Measurements from ENCODE around the gene PCLO. TPM values are rescaled to one million over a fixed set of nuclear protein-coding genes. Genes with fewer than 3 reads are reported as not detected.

Gene PCLO
- total and polyA plus RNA-seq, 7 experiments from 2014 or later, result under 0.01 to 0.10 TPM; not detected in 5

DNA sequence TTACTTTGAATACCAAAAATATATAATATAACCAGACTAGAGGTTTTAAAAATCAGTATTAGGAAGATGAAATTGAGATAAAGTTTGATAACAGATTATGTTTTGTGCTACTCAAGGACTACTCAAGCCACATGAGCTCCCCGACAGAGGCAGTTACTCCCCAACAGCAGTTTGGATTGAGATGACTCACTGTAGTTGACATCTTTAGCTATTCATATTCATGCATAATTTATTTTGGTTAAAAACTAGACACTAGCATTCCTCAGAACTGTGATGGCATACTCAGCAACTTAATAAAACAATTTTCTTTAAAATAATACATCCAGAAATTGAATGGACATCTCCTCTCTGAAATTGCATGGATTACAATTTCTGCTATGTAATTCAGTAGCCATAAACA is 19.6 kb downstream of the PCLO start:
- no peak overlapping the region for H3K4me3 ChIP-seq (ENCODE audit: low read length)
- Mint-ChIP-seq H3K9me3 (peaks cover 0 to 10% (median 0%) of the 10 kb centered on the region in 11 donors), H3K4me1 (no peaks in the 10 kb centered on the region), H3K4me3 (no peak overlapping the region), H3K27ac (no peak overlapping the region), H3K27me3 (no peaks in the 10 kb centered on the region), H3K36me3 (no peaks in the 10 kb centered on the region)
- no peaks in the 10 kb centered on the region for H3K9me3 ChIP-seq (ENCODE audit: control insufficient read depth in 2 of 3, low read length in 3 of 3)
- H3K36me3 ChIP-seq (ENCODE audit: control insufficient read depth in 2 of 3, insufficient read depth in 3 of 3, low read length in 3 of 3), result no peaks in the 10 kb centered on the region
- POLR2A ChIA-PET, result no interaction called here
- intact Hi-C loops (cut with micrococcal nuclease), result loop anchor here in 1 of 2 donors (5.0 kb wide), 1 partner anchor 49 kb away; no protein-coding TSS in a partner anchor
- no peaks in the 10 kb centered on the region for H3K4me1 ChIP-seq (ENCODE audit: control insufficient read depth in 2 of 2, insufficient read depth in 2 of 2, low read length in 2 of 2)
- CTCF ChIA-PET, result no interaction called here
- no peak overlapping the region for H3K27ac ChIP-seq (ENCODE audit: low read depth, low read length)
- H3K27me3 ChIP-seq (ENCODE audit: control insufficient read depth in 2 of 2, insufficient read depth in 2 of 2, low read length in 2 of 2), result no peaks in the 10 kb centered on the region
- ATAC-seq (no peak), DNase-seq (no peak)

DNA sequence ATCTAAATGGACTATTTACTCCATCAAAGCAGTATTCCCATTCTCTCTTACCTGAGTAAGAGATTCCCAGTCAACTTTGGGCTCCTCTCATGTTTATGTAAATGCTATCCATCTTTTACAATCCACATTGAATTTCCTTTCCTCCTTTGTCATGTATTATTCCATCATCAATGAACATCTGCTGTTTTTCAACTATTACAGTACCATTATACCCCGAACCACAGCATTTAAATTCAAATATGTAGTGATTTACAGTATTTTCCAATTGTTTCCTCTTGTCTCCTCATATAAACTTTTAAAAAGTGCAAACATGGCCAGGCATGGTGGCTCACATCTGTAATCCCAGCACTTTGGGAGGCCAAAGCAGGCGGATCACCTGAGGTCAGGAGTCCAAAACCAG is 20.3 kb downstream of the PCLO start:
- Mint-ChIP-seq H3K4me1 (no peaks in the 10 kb centered on the region), H3K27ac (no peak overlapping the region), H3K27me3 (no peaks in the 10 kb centered on the region), H3K9me3 (peaks cover 0 to 10% (median 0%) of the 10 kb centered on the region in 11 donors), H3K4me3 (no peak overlapping the region), H3K36me3 (no peaks in the 10 kb centered on the region)
- intact Hi-C loops (cut with micrococcal nuclease), result loop anchor here in 1 of 2 donors (5.0 kb wide), 1 partner anchor 50 kb away; no protein-coding TSS in a partner anchor
- H3K4me1 ChIP-seq (ENCODE audit: control insufficient read depth in 2 of 2, insufficient read depth in 2 of 2, low read length in 2 of 2), result no peaks in the 10 kb centered on the region
- DNase-seq (no peak), ATAC-seq (no peak)
- H3K9me3 ChIP-seq (ENCODE audit: control insufficient read depth in 2 of 3, low read length in 3 of 3), result no peaks in the 10 kb centered on the region
- ChIA-PET CTCF (no interaction called here), POLR2A (no interaction called here)
- no peak overlapping the region for H3K4me3 ChIP-seq (ENCODE audit: low read length)
- H3K27ac ChIP-seq (ENCODE audit: low read depth, low read length), result no peak overlapping the region
- no peaks in the 10 kb centered on the region for H3K36me3 ChIP-seq (ENCODE audit: control insufficient read depth in 2 of 3, insufficient read depth in 3 of 3, low read length in 3 of 3)
- H3K27me3 ChIP-seq (ENCODE audit: control insufficient read depth in 2 of 2, insufficient read depth in 2 of 2, low read length in 2 of 2), result no peaks in the 10 kb centered on the region

DNA sequence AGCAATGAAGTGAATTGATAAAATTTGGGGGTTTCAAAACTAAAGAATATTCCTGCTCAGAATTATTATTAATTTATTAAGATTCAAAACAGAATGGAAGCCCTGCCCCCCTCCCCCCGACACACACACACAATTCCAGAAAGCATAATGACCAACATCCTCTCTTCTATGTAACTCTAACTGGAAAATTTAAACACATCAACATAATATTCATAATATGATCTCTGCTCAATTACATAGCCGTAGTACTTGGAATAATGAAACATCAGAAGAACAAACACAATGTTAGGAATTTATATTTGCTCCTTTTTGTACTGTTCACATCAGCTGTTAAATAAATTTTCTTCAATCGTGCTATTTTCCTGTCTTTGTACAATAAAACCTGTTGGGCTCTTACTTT is 20.8 kb downstream of the PCLO start:
- intact Hi-C loops (cut with micrococcal nuclease), result loop anchor here in 1 of 2 donors (5.0 kb wide), 1 partner anchor 50 kb away; no protein-coding TSS in a partner anchor
- Histone ChIP-seq H3K27me3 (ENCODE audit: control insufficient read depth in 2 of 2, insufficient read depth in 2 of 2, low read length in 2 of 2) (no peaks in the 10 kb centered on the region), H3K36me3 (ENCODE audit: control insufficient read depth in 2 of 3, insufficient read depth in 3 of 3, low read length in 3 of 3) (no peaks in the 10 kb centered on the region), H3K4me3 (ENCODE audit: low read length) (no peak overlapping the region), H3K27ac (ENCODE audit: low read depth, low read length) (no peak overlapping the region), H3K4me1 (ENCODE audit: control insufficient read depth in 2 of 2, insufficient read depth in 2 of 2, low read length in 2 of 2) (no peaks in the 10 kb centered on the region), H3K9me3 (ENCODE audit: control insufficient read depth in 2 of 3, low read length in 3 of 3) (no peaks in the 10 kb centered on the region)
- Mint-ChIP-seq H3K27ac (no peak overlapping the region), H3K36me3 (no peaks in the 10 kb centered on the region), H3K9me3 (peaks cover 0 to 10% (median 0%) of the 10 kb centered on the region in 11 donors), H3K27me3 (no peaks in the 10 kb centered on the region), H3K4me1 (no peaks in the 10 kb centered on the region), H3K4me3 (no peak overlapping the region)
- ChIA-PET CTCF (no interaction called here), POLR2A (no interaction called here)
- ATAC-seq, result no peak
- no peak for DNase-seq

DNA sequence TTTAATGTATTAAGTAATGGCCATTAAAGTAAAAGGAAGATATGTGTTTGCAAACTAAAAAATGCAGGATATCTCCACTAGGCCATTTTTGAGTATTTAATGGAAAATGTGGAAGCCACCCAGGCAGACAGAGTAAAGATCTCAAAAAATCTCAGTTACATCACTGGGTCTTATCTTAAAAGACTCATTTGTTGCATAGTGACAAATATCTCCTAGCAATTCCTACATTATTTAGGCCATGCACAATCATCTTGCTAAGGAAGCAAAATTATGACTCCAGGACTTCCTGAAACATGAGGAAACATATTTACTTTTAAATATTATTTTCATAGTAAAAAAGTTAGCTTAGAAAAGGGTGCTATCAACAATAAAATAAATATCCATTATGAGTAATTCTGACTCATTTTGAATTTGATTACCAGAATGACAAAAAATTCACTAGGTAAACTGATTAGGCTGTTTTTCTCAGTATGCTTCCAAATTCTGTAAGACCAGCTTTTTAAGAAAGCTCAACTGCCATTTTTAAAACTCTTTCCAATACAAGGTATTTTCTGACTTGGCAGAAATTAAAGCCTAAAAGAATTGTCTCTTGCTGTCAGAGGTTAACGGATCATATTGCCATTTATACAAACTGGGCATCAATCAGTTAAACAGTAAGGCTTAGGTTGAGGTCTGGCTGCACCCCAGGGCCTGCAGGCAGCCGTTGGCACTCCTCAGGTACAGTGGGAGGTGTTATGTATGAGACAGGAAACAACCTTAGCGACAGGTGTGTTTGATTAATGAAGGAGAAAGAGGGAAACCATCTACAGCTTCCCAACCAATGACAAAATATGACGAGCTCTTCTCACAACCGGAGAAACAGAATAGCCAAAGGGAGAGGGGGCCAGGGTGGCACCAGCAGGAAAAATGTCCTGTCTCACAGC is 31.8 kb downstream of the PCLO start:
- H3K9me3 ChIP-seq (ENCODE audit: control insufficient read depth in 2 of 3, low read length in 3 of 3), result no peaks in the 10 kb centered on the region
- no peaks in the 10 kb centered on the region for H3K4me1 ChIP-seq (ENCODE audit: control insufficient read depth in 2 of 2, insufficient read depth in 2 of 2, low read length in 2 of 2)
- no peak overlapping the region for H3K4me3 Mint-ChIP-seq
- no peaks in the 10 kb centered on the region for H3K4me1 Mint-ChIP-seq
- H3K9me3 Mint-ChIP-seq, result peaks cover 0 to 5% (median 0%) of the 10 kb centered on the region in 11 donors
- H3K27me3 Mint-ChIP-seq, result no peaks in the 10 kb centered on the region
- ATAC-seq (no peak), DNase-seq (no peak)
- H3K4me3 ChIP-seq (ENCODE audit: low read length), result no peak overlapping the region
- ChIA-PET CTCF (no interaction called here), POLR2A (no interaction called here)
- H3K27me3 ChIP-seq (ENCODE audit: control insufficient read depth in 2 of 2, insufficient read depth in 2 of 2, low read length in 2 of 2), result no peaks in the 10 kb centered on the region
- no peaks in the 10 kb centered on the region for H3K36me3 ChIP-seq (ENCODE audit: control insufficient read depth in 2 of 3, insufficient read depth in 3 of 3, low read length in 3 of 3)
- no peak overlapping the region for H3K27ac Mint-ChIP-seq
- intact Hi-C loops (cut with micrococcal nuclease), result no loop called here
- H3K36me3 Mint-ChIP-seq, result no peaks in the 10 kb centered on the region
- H3K27ac ChIP-seq (ENCODE audit: low read depth, low read length), result no peak overlapping the region

DNA sequence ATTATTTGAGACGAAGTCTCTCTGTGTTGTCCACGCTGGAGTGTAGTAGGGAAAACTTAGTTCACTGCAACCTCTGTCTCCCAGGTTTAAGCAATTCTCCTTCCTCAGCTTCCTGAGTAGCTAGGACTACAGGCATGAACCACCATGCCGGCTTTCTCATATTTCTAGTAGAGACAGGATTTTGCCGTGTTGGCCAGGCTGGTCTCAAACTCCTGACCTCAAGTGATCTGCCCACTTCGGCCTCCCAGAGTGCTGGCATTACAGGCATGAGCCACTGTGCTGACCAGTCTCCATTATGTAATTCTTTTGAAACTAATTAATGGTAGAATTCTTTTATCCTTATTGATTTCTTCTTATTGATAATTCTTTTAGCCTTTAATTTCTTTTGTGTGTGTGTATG is 32.5 kb downstream of the PCLO start:
- Mint-ChIP-seq H3K4me3 (no peak overlapping the region), H3K4me1 (no peaks in the 10 kb centered on the region), H3K27me3 (no peaks in the 10 kb centered on the region), H3K36me3 (no peaks in the 10 kb centered on the region), H3K9me3 (peaks cover 0 to 6% (median 0%) of the 10 kb centered on the region in 11 donors), H3K27ac (no peak overlapping the region)
- ATAC-seq, result no peak
- Histone ChIP-seq H3K27me3 (ENCODE audit: control insufficient read depth in 2 of 2, insufficient read depth in 2 of 2, low read length in 2 of 2) (no peaks in the 10 kb centered on the region), H3K4me1 (ENCODE audit: control insufficient read depth in 2 of 2, insufficient read depth in 2 of 2, low read length in 2 of 2) (no peaks in the 10 kb centered on the region), H3K36me3 (ENCODE audit: control insufficient read depth in 2 of 3, insufficient read depth in 3 of 3, low read length in 3 of 3) (no peaks in the 10 kb centered on the region), H3K27ac (ENCODE audit: low read depth, low read length) (no peak overlapping the region), H3K9me3 (ENCODE audit: control insufficient read depth in 2 of 3, low read length in 3 of 3) (no peaks in the 10 kb centered on the region), H3K4me3 (ENCODE audit: low read length) (no peak overlapping the region)
- DNase-seq, result no peak
- ChIA-PET POLR2A (no interaction called here), CTCF (no interaction called here)
- intact Hi-C loops (cut with micrococcal nuclease), result no loop called here

DNA sequence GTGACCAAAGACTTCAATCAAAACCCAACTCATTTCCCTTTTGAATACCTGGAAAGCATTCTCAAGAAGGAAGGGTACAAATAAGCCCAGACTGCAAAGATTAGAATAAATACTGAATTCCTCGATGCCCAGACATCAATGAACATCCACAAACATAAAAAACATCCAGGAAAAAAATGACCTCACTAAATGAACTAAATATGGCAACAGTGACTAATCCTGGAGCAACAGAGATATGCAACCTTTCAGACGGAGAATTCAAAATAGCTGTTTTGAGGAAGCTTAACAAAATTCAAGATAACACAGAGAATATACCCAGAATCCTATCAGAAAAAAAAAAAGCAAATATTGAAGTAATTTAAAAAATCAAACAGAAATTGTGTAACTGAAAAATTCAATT is 43.2 kb downstream of the PCLO start:
- ATAC-seq (no peak), DNase-seq (no peak)
- CTCF ChIA-PET, result no interaction called here
- H3K4me1 ChIP-seq (ENCODE audit: control insufficient read depth in 2 of 2, insufficient read depth in 2 of 2, low read length in 2 of 2), result no peaks in the 10 kb centered on the region
- H3K27me3 Mint-ChIP-seq, result no peaks in the 10 kb centered on the region
- peaks cover 2 to 47% (median 16%) of the 10 kb centered on the region in 11 donors for H3K9me3 Mint-ChIP-seq
- H3K9me3 ChIP-seq (ENCODE audit: control insufficient read depth in 2 of 3, low read length in 3 of 3), result no peaks in the 10 kb centered on the region
- no peaks in the 10 kb centered on the region for H3K36me3 ChIP-seq (ENCODE audit: control insufficient read depth in 2 of 3, insufficient read depth in 3 of 3, low read length in 3 of 3)
- H3K27ac Mint-ChIP-seq, result no peak overlapping the region
- no peak overlapping the region for H3K27ac ChIP-seq (ENCODE audit: low read depth, low read length)
- no peaks in the 10 kb centered on the region for H3K4me1 Mint-ChIP-seq
- no peak overlapping the region for H3K4me3 Mint-ChIP-seq
- no peaks in the 10 kb centered on the region for H3K27me3 ChIP-seq (ENCODE audit: control insufficient read depth in 2 of 2, insufficient read depth in 2 of 2, low read length in 2 of 2)
- peaks cover 0 to 5% (median 0%) of the 10 kb centered on the region in 5 donors for H3K36me3 Mint-ChIP-seq
- no peak overlapping the region for H3K4me3 ChIP-seq (ENCODE audit: low read length)
- intact Hi-C loops (cut with micrococcal nuclease), result no loop called here
- POLR2A ChIA-PET, result no interaction called here

DNA sequence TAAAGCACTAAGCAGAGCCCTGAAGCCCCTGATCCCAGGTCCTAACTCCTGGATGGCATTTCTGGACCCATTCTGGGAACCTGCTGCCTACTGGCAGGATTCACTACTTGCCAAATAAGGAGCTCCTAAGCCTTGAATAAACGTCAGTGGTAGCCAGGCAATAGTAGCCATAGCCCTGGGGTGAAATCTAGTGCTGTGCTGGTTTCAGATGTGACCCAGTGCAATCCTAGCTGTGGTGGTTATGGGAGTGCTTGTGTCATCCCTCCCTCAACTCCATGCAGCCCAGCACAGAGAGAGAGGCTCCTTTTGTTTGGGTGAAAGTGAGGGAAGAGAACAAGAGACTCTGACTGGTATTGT is 43.7 kb downstream of the PCLO start:
- no peaks in the 10 kb centered on the region for H3K4me1 ChIP-seq (ENCODE audit: control insufficient read depth in 2 of 2, insufficient read depth in 2 of 2, low read length in 2 of 2)
- H3K36me3 ChIP-seq (ENCODE audit: control insufficient read depth in 2 of 3, insufficient read depth in 3 of 3, low read length in 3 of 3), result no peaks in the 10 kb centered on the region
- H3K27ac ChIP-seq (ENCODE audit: low read depth, low read length), result no peak overlapping the region
- no peaks in the 10 kb centered on the region for H3K4me1 Mint-ChIP-seq
- no peaks in the 10 kb centered on the region for H3K9me3 ChIP-seq (ENCODE audit: control insufficient read depth in 2 of 3, low read length in 3 of 3)
- H3K4me3 ChIP-seq (ENCODE audit: low read length), result no peak overlapping the region
- H3K27ac Mint-ChIP-seq, result no peak overlapping the region
- peaks cover 0 to 5% (median 0%) of the 10 kb centered on the region in 5 donors for H3K36me3 Mint-ChIP-seq
- ATAC-seq (no peak), DNase-seq (no peak)
- ChIA-PET CTCF (no interaction called here), POLR2A (no interaction called here)
- H3K4me3 Mint-ChIP-seq, result no peak overlapping the region
- H3K27me3 Mint-ChIP-seq, result no peaks in the 10 kb centered on the region
- H3K9me3 Mint-ChIP-seq, result peaks cover 4 to 47% (median 16%) of the 10 kb centered on the region in 11 donors
- H3K27me3 ChIP-seq (ENCODE audit: control insufficient read depth in 2 of 2, insufficient read depth in 2 of 2, low read length in 2 of 2), result no peaks in the 10 kb centered on the region
- intact Hi-C loops (cut with micrococcal nuclease), result no loop called here
